ENCODE data around the gene SHISA7.
"Not testable (repeated sequence)": the region's sequence is repeated elsewhere in the genome, so short reads cannot be mapped to it uniquely, and the experiment has no call there.

The SHISA7 gene

GRCh38 chr19:55444646-55445045, 1.5 kb upstream of the SHISA7 start:
- no peak for DNase-seq

GRCh38 chr19:55443824-55444480, 852 bp upstream of the SHISA7 start:
- DNase-seq: no peak

GRCh38 chr19:55442372-55442961, 633 bp downstream of the SHISA7 start:
- no peak for DNase-seq

GRCh38 chr19:55441692-55442321, 1.3 kb downstream of the SHISA7 start:
- no peak for DNase-seq

GRCh38 chr19:55441319-55441691, 1.8 kb downstream of the SHISA7 start:
- DNase-seq: no peak

- no peak for DNase-seq
These were observed 2.5 kb downstream of the SHISA7 start for GRCh38 chr19:55440411-55441105.

- DNase-seq: no peak
These were observed 4.0 kb downstream of the SHISA7 start for GRCh38 chr19:55439052-55439451.

- no peak for DNase-seq
These were observed 5.7 kb downstream of the SHISA7 start for GRCh38 chr19:55437410-55437809.

- DNase-seq: no peak
These were observed 6.3 kb downstream of the SHISA7 start for GRCh38 chr19:55436847-55437246.

GRCh38 chr19:55435020-55435419, 8.1 kb downstream of the SHISA7 start:
- DNase-seq: no peak

- no peak for DNase-seq
These were observed 8.7 kb downstream of the SHISA7 start for GRCh38 chr19:55434356-55434919.

- DNase-seq: no peak
These were observed 9.8 kb downstream of the SHISA7 start for GRCh38 chr19:55433292-55433691.

- no peak for DNase-seq
These were observed 10.7 kb downstream of the SHISA7 start for GRCh38 chr19:55432241-55432959.

GRCh38 chr19:55431183-55431582, 11.9 kb downstream of the SHISA7 start:
- no peak for DNase-seq

- DNase-seq: no peak
These were observed 17.1 kb downstream of the SHISA7 start for GRCh38 chr19:55426042-55426441.

- DNase-seq: no peak
These were observed 18.6 kb downstream of the SHISA7 start for GRCh38 chr19:55424518-55424917.

GRCh38 chr19:55423225-55424005, 19.7 kb downstream of the SHISA7 start:
- no peak for DNase-seq

- not testable (repeated sequence) for DNase-seq
These were observed 21.8 kb downstream of the SHISA7 start for GRCh38 chr19:55421281-55421680.

- no peak for DNase-seq
These were observed 23.4 kb downstream of the SHISA7 start for GRCh38 chr19:55419624-55420236.

GRCh38 chr19:55419103-55419502, 24.0 kb downstream of the SHISA7 start:
- DNase-seq: no peak

- DNase-seq: peak; percentile 47
These were observed 24.9 kb downstream of the SHISA7 start for GRCh38 chr19:55418185-55418584.

- no peak for DNase-seq
These were observed 32.9 kb downstream of the SHISA7 start for GRCh38 chr19:55410168-55410567.
